ENCODE data around the gene VWA7.

Gene VWA7

DNA sequence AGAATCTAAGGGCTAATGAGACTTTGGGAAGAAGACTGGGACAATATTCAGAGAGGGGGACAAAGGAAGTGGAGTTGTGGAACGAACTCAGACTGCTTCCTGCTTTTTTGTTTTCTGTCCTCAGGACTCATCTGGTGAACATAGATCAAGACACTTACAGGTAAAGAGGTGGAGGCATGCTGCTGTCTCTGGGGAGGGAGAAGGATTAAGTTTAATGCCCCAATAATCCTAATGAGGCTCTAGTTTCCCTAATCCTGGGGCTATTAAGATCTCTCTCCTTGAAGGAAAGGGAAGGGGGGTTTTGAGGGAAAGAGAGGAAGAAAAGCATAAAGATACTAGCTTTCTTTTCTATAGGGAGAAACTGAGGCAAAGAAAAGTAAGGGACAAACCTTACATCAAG, 32.7 kb downstream of the VWA7 start:
- no peak for DNase-seq

DNA sequence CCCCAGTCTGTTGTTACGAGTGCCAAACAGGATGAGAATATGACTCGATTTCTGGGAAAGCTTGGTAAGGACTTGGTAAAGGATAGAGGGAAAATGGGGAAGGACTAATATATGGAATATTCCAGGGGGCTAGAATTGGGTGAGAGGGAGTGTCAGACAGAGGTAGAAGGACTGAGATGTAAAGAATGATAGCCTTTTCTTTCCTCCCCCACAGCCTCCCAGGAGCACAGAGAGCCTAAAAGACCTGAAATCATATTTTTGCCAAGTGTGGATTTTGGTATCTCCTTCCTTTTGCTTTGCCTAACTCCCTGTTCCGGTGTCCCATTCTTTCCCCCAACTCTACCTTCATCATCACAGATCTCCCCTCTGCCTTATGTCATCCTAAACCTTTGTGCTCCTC, 34.2 kb downstream of the VWA7 start:
- DNase-seq: no peak

DNA sequence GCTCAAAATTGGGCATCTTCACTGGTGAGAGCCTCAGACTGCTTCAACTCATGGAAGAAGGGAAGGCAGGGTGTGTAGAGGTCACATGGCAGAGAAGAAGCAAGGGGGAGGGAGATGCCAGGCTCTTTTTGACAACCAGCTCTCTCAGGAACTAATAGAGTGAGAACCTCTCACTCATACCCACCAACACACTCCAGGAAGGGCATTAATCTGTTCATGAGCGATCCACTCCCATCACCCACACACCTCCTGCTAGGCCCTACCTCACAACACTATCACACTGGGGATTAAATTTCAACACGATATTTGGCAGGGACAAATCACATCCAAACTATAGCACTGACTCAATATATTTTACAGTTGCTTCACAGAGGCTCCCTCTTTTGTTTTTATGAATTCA, 35.3 kb downstream of the VWA7 start:
- no peak for DNase-seq

DNA sequence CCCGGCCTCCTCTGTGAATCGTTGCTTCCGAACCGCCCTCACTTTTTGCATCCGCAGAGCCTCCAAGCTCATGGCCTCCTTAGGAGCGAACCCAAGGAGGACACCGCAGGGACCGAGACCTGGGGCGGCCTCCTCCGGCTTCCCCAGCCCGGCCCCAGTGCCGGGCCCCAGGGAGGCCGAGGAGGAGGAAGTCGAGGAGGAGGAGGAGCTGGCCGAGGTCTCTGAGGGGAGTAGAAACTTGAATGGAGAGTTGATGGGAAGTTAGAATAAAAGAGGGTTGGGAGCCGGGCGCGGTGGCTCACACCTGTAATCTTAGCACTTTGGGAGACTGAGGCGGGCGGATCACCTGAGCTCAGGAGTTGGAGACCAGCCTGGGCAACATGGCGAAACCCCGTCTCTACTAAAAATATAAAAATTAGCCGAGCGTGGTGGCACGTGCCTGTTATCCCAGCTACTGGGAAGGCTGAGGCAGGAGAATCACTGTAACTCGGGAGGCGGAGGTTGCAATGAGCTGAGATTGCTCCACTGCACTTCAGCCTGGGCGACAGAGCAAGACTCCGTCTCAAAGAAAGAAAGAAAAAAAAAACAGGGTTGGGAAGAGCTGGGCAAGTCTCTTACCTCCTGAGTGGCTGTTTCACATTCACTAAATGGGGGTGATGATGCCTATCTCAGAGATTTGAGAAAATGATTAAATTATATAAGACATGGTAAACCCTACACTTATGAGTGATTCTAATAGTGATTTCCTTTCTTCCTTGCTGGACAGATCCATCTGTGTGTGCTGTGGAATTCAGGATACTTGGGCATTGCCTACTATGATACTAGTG, 36.5 kb downstream of the VWA7 start:
- DNase-seq: no peak

DNA sequence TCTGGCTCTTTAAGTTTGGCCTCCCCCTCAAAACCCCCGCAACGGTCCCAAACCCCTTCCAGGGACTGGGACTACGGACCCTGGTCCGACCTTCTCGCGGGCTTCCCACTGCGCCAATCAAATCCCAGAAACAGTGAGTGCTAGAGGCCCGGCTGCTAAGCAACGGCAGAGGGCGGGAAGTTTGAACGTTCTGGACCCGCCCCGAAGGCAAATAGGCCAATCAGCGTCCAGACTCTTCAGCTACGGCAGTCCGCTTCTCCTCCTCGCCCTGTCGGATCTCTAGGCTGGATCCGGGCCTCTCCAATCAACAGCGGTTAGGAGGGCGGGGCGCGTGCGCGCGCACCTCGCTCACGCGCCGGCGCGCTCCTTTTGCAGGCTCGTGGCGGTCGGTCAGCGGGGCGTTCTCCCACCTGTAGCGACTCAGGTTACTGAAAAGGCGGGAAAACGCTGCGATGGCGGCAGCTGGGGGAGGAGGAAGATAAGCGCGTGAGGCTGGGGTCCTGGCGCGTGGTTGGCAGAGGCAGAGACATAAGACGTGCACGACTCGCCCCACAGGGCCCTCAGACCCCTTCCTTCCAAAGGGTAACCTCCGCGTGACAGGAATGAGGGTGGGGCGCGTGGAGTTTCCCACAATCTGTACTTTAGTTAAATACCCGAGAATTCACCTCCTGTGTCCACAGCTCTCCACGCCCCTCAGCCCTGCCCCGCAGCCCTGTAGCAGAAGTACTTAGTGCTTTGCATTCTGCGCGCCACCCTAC, 37.3 kb downstream of the VWA7 start, which contains the start of gene MSH5:
MSH5 (plus strand) TSS at position 367 of the 758 bp plus-strand sequence. CDS start 462 bp downstream, outside the sequence.
- peak; percentile 92 for DNase-seq

DNA sequence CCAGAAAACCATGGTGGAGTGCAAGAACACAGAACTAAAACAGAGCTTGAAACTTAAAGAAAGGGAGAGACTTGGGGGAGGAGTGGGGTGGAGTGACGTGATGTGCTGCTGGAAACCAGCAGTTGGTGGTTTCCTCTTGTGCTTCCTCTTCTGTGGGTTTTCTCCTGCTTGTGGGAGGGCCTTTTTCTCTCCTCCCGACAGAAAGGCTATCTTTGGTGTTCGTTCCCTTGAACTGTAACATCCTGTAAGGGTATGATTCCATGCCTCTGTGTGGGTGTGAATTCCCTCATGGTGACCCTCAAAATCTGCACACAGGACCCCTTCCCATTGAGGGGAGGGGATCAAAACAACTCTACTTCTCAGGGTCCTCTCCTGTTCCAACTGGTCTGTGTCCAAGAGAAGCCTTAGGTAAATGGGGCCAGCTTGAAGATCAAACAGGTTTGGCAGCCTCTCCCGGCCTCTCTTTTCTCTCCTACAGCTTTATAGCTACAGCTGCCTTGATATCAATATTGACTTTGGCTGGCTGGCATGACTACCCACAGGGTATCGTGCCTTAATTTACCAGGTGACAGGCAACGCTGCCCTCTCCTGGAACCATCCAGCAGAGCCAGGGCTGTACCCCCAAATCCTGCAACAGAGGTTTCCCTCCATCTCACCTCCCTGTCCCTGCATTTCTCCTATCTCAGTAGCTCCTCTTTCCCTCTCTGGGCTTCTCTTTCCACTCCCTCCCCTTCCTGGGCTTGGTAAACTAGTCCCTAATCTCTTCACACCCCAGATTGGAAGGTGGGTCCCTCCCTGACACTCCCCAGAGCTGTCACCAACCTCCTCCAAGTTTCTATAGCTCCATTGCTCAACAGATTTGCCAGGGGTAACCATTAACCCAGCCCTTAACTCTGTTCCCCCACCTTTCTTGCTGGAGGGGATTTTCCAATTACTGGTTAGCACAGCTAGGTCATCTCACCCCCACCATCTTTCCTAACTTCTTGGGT, 38.8 kb downstream of the VWA7 start:
- DNase-seq: peak; percentile 59

DNA sequence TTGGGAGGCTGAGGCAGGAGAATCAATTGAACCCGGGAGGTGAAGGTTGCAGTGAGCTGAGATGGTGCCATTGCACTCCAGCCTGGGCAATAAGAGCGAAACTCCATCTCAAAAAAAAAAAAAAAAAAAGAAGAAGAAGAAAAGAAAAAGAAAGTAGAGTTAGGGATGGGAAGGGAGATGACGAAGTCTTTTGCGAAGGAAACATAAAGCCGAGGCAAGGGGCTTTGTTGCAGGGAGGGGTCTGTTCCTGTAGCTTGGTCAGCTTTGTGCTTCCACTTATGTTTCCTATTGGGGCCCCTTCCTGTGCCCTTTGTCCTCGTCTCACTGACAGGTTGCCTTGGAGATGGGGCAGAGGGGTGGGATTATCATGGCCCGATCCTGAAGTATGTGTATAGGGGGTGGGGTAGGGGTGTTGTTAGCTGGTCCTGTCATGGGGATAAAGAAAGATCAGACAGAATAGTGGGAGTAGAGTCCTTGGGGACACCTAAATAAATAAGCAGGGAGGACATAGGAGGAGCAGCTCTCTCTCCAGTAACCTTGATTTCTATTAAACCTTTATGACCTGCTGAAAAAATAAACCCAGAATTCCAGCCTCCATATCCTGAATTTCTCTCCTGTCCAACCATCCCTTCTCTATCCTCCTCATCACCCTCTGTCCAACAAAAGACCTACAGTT, 39.7 kb downstream of the VWA7 start:
- no peak for DNase-seq

DNA sequence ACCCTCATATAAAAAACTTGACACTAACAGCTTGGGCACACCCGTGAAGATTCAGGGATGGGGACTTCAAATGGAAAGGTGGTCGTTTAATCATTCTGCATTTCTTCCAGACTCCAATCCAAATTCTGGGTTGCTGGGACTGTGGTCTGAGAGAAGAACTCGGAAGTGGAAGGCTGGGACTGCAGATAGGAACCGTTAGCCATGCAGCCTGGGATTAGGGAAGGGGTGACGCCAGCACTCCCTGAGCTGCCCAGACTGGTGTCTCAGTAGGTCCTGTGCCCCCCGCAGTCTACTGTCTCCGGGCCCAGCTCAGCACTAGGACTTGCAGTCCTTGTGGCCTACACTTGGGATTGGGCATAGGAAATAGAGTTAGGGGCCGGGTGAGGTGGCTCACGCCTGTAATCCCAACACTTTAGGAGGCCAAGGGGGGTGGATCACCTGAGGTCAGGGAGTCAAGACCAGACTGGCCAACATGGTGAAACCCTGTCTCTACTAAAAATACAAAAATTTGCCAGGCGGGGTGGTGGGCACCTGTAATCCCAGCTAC, 40.3 kb downstream of the VWA7 start:
- no peak for DNase-seq

DNA sequence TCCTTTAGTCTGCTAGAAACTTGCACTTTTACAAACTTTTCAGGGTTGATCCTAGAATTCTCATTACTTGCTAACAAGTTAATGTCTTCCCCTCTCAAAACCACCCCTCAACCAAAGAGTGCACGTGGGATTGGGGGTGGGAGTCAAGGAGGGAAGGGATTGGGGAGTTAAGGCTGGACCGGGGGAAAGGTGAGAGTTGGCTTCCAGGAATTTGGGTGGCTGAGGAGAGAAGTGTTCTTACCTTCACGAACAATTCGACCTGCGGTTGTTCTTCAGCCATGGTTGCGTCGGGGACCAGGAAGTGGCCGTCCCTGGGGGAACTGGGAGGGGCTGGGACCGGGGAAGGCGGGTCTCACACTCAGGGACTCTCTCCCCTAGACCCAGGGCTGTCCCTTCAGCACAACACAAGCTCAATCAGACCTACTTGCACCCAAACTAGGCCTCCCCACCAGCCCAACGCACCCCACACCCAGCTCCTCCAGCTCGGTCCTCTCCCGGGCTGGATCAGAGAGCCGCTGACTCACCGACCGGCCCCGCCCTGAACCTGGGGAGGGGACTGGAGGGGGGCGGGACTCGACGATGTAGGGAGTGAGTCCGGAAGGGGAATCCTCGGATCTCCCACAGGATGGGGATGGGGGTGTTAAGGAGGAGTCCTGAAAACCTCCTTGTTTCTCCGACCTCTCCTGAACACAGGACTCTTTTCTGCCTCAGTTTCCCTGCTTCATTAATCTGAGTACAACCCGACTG, 40.9 kb downstream of the VWA7 start, which contains the start of gene CLIC1:
CLIC1 (minus strand) TSS at position 510 of the 747 bp plus-strand sequence; CDS start at position 280, 230 bp downstream.
- peak; percentile 78 for DNase-seq

DNA sequence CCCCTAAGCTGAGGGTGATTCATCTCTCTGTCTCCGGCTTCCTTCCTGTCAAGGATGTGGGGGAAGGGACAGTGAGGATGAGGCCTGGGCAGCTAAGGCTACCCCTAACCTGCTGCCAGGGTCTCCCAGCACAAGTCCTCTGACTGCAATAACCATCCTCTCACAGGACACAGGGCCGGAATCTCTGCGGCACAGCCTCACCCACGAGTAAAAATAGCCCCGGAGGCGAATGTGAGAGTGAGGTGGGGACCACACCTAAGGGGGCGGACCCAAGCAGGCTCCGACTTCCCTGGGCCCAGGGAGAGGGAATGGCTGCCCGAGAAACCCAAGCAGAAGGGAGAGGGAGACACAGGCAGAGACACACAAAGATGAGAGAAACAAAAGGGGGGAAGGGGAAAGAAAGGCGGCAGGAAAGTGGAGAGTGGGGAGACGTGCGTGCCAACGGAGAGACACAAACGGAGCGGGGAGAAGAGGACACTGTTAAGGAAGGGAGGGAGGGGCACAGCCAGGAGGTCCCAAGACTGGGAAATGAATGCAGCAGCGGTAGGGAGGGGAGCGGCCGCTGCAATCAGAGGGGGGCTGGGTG, 42.2 kb downstream of the VWA7 start:
- DNase-seq: peak; percentile 54

DNA sequence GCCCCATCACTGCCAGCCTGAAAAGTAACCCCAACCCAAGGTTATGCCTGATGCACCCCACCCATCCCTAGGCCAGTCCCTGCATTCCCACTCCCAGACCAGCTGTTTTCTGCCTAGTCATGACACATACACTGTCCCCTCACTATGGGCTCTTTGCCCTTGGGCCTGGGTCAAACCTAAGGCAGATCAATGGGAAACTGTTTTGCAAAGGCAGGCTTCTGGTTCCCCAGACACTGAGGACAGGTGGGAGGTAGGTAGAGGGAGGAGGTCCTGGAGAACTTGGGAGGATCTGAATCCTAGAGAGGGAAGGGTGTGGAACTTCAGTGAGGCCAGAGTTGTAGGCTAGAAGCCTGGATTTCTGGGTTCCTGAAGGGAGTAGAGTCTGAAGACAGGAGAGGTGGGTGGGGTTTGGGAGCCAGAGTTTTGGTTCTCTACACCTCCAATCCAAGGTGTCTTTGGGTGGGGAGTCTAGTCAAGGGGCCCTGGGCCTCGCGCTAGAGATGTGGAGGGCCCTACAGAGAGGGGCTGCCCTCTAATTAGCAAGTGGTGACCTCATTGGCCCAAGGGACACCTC, 42.8 kb downstream of the VWA7 start:
- DNase-seq: no peak

DNA sequence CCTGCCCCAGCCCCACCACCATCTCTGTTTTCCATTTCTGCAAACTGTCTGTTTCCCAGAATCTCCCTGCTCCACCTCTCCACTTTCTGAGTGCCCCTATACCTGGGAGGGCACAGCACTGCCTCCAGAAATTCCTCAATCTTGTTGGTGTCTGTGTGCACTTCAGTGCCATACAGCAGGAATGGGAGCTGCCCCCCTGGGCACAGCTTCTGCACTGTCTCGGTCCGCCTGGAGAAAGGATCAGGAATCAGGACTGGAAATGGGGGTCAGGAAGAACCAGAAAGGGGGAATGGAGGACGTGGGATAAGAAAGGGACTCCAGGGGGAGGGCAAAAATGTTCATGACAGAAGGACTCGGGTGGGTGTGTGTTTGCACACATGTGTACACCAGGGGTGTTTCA, 43.4 kb downstream of the VWA7 start:
- DNase-seq: no peak

DNA sequence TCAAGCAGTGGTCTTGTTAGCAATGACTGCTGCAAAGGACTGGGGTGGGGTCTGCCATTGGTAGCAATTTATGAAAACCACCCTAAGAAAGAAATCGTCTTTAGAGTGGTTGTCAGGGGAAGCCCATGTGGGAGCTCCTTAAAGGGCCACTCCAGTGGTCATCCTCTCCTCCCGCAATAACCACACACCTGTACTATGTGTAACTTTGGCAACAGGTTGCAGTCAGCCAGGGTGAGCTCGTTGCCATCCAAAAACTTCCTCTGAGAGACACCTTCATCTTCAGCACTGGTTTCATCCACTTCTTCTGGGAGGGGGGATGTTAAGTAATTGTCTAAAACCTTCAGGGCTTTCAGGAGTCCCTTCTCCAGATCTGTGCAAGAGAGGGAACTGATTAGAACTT, 45.1 kb downstream of the VWA7 start:
- no peak for DNase-seq

DNA sequence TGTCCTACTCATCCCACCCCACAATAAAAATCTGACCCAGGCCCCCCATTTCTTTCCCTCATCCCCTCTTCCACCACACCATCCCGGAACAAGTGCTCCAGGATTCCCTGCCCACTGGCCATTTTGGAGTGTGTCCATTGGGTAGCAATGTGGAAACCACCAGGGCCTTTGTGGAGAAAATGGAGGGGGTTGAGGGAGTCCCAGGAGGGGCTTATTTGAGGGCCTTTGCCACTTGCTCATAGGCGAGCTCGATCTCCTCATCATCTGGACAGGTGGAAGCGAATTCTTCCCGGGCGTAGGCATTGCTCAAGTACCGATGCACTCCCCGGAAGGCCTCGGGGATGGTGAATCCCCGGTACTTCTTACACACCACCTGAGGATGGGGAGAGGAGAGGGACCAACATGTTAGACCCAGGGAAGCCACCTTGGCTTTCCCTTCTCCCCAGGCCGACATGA, 46.5 kb downstream of the VWA7 start:
- DNase-seq: no peak

DNA sequence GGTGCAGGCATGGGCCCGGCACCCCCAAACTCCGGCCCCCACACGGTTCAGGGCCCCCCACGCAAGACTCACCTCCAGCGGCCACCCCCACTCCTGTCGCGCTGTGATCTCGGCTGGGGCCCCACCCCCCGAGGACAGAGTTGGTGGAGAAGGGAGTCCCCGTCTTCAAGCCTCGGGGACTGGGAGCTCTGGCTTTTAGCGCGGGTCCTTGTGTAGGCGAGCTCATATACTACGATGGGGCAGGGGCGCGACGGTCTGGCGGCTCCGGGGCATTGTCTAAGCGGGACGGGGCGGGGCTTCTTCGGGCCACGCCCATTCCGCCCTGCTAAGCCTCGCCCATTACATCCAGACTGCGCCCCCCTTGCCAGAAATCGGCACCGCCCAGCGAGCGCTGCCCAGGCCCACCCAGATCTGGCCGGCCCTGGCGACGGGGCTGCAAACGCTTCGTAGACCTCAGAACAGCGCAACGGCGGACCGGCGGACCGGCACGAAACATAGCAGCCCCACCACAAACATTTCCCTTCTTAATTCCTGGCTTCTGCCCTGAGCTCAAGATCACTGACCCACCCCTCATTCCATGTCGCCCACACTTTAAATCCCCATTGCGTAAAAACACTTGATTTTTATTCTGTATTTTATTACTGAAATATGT, 47.0 kb downstream of the VWA7 start:
- DNase-seq: peak; percentile 74

DNA sequence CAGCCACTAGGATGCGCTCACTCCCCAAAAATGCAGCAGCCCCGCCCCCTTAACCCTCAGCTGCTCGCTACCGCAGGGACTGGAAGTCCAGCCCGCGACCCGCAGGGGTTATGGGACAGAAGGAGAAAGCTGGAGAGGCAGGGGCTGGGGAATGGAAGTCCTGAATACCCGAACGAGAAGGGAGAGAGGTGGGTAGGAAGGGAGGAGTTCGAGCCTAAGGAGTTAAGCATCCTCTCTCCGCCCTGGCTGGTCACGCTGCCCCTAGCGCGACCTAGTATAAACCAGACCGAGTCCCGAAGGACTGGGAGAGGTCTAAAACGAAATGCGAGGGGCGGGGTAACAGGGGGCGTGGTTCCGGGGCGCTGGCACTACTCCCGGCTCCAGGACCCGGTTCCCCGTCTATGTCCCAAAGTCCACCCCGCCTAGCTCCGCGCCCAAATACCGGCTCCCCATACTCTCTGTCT, 47.6 kb downstream of the VWA7 start:
- peak; percentile 82 for DNase-seq

DNA sequence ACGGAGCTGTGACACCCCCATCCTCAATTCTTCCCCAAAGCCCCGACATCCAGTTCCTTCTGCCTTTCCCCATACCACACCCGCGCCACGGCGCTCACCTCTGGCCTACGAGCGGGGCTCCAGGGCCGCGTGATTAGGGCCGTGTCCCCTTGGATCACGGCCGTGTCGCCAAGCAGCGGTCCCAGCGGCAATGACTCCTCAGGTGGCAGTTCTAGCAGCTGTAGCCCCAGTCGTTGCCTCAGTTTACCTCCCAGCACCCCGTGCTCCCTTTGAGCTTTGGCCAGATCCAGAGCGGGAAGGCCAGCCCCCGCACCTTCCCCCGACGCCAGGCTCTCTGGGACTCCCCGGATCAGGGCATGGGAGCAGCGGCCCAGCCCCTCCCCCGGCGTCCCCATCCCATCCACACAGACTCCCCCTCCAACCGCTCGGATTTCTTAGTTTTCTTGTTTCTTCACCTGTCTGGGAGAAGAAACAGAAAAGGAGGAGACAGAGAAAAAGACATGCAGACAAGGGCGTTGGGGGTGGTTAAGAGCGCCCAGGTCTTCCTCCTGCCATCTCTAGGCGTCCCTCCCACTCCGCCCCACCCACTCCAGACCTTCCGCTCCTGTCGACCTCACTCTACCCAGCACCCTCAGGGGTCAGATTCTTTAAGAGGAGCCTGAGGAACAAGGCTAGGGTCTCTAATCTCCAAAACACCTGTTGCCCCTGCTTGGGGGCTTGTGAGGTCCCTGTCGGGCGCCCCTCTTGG, 48.2 kb downstream of the VWA7 start, which contains the start of gene DDAH2:
DDAH2 (minus strand) TSS at position 533 of the 748 bp plus-strand sequence; CDS start at position 395, 138 bp downstream.
- no peak for DNase-seq
